ENCODE data around the gene OTOF. TPM values are rescaled to one million over a fixed set of nuclear protein-coding genes. Genes with fewer than 3 reads are reported as not detected.

The OTOF gene
- total RNA-seq, 1 experiment from 2014 or later = 0.26 TPM

DNA sequence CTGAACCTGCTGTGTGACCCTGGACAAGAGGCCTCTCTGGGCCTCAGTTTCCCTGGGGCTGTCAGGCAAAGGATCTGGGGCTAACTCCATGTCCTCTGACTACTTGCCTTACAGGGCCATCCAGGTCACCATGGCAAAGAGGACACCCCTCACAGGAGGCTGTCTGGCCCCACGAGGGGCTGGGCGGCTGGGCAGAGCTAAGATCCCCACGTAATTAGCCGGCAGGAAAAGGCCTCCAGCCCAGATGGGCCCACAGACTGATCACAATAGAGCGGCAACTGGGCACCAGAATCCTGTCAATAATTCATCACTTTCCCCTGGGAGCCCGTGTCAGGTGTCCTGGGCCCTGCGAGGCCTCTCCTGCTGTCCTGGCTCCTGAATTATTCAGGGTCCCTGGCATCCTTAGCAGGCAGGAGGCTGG is 44.8 kb upstream of the OTOF start (continued):
- TF ChIP-seq, protein P1, sequence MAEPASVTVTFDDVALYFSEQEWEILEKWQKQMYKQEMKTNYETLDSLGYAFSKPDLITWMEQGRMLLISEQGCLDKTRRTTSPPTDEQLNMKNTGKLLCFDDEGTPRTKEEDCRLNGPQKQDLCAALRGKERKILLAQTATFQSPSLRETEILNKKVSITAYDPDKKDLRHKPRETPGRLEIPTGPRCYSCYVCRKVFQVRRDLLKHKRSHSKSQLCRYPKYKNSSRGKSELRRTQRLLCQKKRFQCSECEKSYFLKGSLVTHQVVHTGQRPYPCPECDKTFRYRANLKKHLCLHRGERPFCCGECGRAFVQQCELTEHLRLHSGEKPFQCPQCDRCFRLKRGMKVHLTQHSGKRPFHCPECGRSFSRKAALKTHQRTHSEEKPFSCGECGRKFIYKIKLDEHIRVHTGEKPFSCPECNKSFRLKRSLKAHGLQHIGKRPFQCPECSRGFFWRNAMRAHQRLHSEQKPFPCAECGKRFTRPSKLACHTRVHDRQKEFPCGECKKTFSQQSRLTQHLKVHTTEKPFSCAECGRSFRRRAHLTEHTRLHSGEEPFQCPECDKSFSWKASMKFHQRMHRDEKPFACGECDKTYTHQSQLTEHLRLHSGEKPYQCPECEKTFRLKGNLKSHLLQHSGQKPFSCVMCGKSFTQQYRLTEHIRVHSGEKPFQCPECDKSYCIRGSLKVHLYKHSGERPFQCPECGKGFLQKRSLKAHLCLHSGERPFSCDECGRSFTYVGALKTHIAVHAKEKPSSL (CRISPR knock-in tag; conservative IDR thresholded peaks at IDR 0.05) = no peak
- TF ChIP-seq JAZF1 (CRISPR knock-in tag; IDR thresholded peaks at IDR 0.05) (no peak), CREM (CRISPR knock-in tag; IDR thresholded peaks at IDR 0.05) (no peak)
- TF ChIP-seq, protein P2, sequence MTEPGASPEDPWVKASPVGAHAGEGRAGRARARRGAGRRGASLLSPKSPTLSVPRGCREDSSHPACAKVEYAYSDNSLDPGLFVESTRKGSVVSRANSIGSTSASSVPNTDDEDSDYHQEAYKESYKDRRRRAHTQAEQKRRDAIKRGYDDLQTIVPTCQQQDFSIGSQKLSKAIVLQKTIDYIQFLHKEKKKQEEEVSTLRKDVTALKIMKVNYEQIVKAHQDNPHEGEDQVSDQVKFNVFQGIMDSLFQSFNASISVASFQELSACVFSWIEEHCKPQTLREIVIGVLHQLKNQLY (CRISPR knock-in tag; IDR thresholded peaks at IDR 0.05) = no peak

DNA sequence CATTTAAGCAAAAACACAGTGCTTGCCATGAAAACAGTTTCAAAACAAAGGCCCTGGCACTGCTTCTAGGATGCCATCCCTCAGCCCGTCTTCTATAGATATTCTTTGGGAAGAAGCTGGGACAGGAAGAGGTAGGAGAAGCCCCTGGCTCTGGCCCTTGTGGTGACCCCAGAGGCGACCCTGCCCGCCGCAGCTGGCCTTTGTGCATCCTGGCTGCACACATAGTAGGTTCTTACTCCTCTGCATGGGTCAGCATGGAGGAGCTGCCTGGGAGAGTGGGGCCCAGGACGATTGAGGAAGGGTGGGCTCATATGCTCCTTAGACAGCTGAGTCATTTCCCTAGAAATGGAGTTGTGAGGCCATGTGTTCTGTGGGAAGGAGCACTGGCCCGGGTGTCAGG is 44.4 kb upstream of the OTOF start:
- POLR2A ChIA-PET = no interaction called here

DNA sequence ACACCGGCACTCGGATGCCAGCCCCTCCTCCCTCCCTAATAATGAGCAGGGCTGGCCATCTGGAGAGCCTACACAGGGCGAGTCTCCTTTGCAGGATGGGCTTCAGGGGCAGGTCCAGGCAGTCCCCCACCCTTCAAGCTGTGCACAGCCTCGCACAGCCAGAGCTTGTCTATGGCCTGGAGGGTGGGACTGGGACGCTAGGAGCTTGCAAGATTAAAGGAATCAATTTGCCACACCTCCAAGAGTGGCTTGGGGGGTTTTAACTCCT is 43.9 kb upstream of the OTOF start:
- CTCF ChIA-PET = interaction anchor here (1.3 to 9.4 kb wide), 4 partner anchors 11 to 56 kb away, joined by 4 to 97 read pairs (median 15); no protein-coding TSS in a partner anchor
- H3K4me1 Mint-ChIP-seq = no peaks in the 10 kb centered on the region

More for the DNA sequence above, 44.4 kb upstream of the OTOF start:
- no peak overlapping the region for H3K27ac Mint-ChIP-seq
- H3K27me3 Mint-ChIP-seq (ENCODE audit: low read depth) = no peaks in the 10 kb centered on the region
- CTCF ChIA-PET = interaction anchor here (1.6 to 9.4 kb wide), 3 partner anchors 11 to 55 kb away, joined by 7 to 97 read pairs (median 23); no protein-coding TSS in a partner anchor
- ATAC-seq = no peak
- H3K36me3 Mint-ChIP-seq = no peaks in the 10 kb centered on the region
- no peak for TF ChIP-seq TEAD1 (CRISPR knock-in tag; IDR thresholded peaks at IDR 0.05)
- TF ChIP-seq ZBTB21 (CRISPR knock-in tag; IDR thresholded peaks at IDR 0.05; ENCODE audit: borderline replicate concordance) = no peak
- no peak for TF ChIP-seq SP1 (CRISPR knock-in tag; conservative IDR thresholded peaks at IDR 0.05)
- no peak for TF ChIP-seq ZNF317 (CRISPR knock-in tag; IDR thresholded peaks at IDR 0.05; ENCODE audit: borderline replicate concordance, low read depth)
- TF ChIP-seq, protein P3, sequence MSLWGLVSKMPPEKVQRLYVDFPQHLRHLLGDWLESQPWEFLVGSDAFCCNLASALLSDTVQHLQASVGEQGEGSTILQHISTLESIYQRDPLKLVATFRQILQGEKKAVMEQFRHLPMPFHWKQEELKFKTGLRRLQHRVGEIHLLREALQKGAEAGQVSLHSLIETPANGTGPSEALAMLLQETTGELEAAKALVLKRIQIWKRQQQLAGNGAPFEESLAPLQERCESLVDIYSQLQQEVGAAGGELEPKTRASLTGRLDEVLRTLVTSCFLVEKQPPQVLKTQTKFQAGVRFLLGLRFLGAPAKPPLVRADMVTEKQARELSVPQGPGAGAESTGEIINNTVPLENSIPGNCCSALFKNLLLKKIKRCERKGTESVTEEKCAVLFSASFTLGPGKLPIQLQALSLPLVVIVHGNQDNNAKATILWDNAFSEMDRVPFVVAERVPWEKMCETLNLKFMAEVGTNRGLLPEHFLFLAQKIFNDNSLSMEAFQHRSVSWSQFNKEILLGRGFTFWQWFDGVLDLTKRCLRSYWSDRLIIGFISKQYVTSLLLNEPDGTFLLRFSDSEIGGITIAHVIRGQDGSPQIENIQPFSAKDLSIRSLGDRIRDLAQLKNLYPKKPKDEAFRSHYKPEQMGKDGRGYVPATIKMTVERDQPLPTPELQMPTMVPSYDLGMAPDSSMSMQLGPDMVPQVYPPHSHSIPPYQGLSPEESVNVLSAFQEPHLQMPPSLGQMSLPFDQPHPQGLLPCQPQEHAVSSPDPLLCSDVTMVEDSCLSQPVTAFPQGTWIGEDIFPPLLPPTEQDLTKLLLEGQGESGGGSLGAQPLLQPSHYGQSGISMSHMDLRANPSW (CRISPR knock-in tag; conservative IDR thresholded peaks at IDR 0.05; ENCODE audit: low read depth) = no peak
- TF ChIP-seq ZNF232 (CRISPR knock-in tag; IDR thresholded peaks at IDR 0.05) = no peak
- H3K4me1 Mint-ChIP-seq = no peaks in the 10 kb centered on the region
- H3K9me3 Mint-ChIP-seq = no peaks in the 10 kb centered on the region
- H3K4me3 Mint-ChIP-seq = no peak overlapping the region
- no peak for DNase-seq (ENCODE audit: low spot score)

DNA sequence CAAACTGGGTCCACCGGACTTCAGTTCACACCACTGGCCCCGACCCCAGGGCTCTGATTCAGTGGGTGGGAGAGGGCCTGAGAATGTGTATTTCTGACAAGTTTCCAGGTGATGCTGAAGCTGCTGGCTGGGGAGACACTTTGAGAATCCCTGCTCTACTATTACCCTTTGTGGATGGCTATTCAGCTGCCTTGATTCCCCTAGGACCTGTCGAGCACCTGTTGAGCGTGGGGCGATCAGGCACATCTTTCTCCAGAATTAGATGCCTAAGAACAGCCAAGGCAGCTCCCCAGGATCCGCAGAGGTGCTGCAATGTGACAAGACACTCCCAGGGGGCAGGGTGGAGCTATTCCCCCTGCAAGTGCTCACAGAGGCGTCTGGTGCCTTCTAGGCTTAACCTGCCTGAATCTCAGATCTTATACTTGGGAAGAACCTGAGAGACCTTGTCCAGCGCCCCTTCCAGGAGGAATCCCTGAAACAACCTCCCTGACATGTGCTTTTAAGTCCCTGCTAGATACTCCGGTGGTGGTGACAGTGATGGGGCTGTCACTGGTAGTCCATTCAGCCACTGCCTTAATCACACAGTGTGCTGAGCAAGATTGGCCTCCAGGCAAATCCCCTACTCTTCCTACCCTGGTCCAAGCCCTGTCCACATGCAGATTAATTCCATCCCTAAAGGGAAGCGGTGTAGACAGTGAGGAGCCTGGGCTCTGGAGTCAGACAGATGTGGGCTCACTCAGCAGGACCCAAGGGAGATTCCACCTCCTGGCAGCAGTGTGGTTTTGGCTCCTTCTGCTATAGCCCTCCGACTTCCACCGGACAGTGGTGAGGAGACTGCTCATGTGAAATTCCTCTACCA is 43.4 kb upstream of the OTOF start:
- DNase-seq (ENCODE audit: low spot score) (peak; percentile 72), ATAC-seq (peak; percentile 93)
- H3K4me3 Mint-ChIP-seq = no peak overlapping the region
- H3K27ac Mint-ChIP-seq = no peak overlapping the region; the same call in 1 of the 2 replicates
- ChIA-PET POLR2A (no interaction called here), CTCF (interaction anchor here (0.5 to 9.4 kb wide), 36 partner anchors 9 to 237 kb away, joined by 3 to 97 read pairs (median 4); a partner anchor contains a TSS)
- H3K36me3 Mint-ChIP-seq = no peaks in the 10 kb centered on the region
- H3K9me3 Mint-ChIP-seq = no peaks in the 10 kb centered on the region
- no peaks in the 10 kb centered on the region for H3K4me1 Mint-ChIP-seq
- no peaks in the 10 kb centered on the region for H3K27me3 Mint-ChIP-seq (ENCODE audit: low read depth)
- no peak for TF ChIP-seq ZNF671 (CRISPR knock-in tag; IDR thresholded peaks at IDR 0.05)
- no peak for TF ChIP-seq MYBL2 (CRISPR knock-in tag; IDR thresholded peaks at IDR 0.05)
- TF ChIP-seq FOXP1 (CRISPR knock-in tag; IDR thresholded peaks at IDR 0.05; ENCODE audit: borderline replicate concordance) = no peak
- TF ChIP-seq, protein P4, sequence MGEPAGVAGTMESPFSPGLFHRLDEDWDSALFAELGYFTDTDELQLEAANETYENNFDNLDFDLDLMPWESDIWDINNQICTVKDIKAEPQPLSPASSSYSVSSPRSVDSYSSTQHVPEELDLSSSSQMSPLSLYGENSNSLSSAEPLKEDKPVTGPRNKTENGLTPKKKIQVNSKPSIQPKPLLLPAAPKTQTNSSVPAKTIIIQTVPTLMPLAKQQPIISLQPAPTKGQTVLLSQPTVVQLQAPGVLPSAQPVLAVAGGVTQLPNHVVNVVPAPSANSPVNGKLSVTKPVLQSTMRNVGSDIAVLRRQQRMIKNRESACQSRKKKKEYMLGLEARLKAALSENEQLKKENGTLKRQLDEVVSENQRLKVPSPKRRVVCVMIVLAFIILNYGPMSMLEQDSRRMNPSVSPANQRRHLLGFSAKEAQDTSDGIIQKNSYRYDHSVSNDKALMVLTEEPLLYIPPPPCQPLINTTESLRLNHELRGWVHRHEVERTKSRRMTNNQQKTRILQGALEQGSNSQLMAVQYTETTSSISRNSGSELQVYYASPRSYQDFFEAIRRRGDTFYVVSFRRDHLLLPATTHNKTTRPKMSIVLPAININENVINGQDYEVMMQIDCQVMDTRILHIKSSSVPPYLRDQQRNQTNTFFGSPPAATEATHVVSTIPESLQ (CRISPR knock-in tag; IDR thresholded peaks at IDR 0.05) = no peak
- no peak for TF ChIP-seq ZNF121 (CRISPR knock-in tag; IDR thresholded peaks at IDR 0.05)
- TF ChIP-seq, protein P5, sequence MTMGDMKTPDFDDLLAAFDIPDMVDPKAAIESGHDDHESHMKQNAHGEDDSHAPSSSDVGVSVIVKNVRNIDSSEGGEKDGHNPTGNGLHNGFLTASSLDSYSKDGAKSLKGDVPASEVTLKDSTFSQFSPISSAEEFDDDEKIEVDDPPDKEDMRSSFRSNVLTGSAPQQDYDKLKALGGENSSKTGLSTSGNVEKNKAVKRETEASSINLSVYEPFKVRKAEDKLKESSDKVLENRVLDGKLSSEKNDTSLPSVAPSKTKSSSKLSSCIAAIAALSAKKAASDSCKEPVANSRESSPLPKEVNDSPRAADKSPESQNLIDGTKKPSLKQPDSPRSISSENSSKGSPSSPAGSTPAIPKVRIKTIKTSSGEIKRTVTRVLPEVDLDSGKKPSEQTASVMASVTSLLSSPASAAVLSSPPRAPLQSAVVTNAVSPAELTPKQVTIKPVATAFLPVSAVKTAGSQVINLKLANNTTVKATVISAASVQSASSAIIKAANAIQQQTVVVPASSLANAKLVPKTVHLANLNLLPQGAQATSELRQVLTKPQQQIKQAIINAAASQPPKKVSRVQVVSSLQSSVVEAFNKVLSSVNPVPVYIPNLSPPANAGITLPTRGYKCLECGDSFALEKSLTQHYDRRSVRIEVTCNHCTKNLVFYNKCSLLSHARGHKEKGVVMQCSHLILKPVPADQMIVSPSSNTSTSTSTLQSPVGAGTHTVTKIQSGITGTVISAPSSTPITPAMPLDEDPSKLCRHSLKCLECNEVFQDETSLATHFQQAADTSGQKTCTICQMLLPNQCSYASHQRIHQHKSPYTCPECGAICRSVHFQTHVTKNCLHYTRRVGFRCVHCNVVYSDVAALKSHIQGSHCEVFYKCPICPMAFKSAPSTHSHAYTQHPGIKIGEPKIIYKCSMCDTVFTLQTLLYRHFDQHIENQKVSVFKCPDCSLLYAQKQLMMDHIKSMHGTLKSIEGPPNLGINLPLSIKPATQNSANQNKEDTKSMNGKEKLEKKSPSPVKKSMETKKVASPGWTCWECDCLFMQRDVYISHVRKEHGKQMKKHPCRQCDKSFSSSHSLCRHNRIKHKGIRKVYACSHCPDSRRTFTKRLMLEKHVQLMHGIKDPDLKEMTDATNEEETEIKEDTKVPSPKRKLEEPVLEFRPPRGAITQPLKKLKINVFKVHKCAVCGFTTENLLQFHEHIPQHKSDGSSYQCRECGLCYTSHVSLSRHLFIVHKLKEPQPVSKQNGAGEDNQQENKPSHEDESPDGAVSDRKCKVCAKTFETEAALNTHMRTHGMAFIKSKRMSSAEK (CRISPR knock-in tag; IDR thresholded peaks at IDR 0.05; ENCODE audit: borderline replicate concordance) = no peak
- TF ChIP-seq ZNF263 (CRISPR knock-in tag; IDR thresholded peaks at IDR 0.05; ENCODE audit: low read depth) = no peak

More for the DNA sequence above, 43.9 kb upstream of the OTOF start:
- Mint-ChIP-seq H3K4me3 (no peak overlapping the region), H3K27ac (no peak overlapping the region), H3K9me3 (no peaks in the 10 kb centered on the region), H3K36me3 (no peaks in the 10 kb centered on the region), H3K27me3 (ENCODE audit: low read depth) (no peaks in the 10 kb centered on the region)
- POLR2A ChIA-PET = no interaction called here
- TF ChIP-seq ATF1 (CRISPR knock-in tag; IDR thresholded peaks at IDR 0.05) = no peak
- DNase-seq (ENCODE audit: low spot score) (no peak), ATAC-seq (no peak)
